Fibroblast of peridontal ligament (primary cell): Measurements from ENCODE around the gene SPINT2.
"Not testable (repeated sequence)": the region's sequence is repeated elsewhere in the genome, so short reads cannot be mapped to it uniquely, and the experiment has no call there.

ENCODE experiments used
- DNase-seq: peaks from one replicate; pipeline ENCODE4 v3.0.0-alpha.2; 2010; ENCODE audit errors: extremely low read depth

SPINT2 gene

DNA sequence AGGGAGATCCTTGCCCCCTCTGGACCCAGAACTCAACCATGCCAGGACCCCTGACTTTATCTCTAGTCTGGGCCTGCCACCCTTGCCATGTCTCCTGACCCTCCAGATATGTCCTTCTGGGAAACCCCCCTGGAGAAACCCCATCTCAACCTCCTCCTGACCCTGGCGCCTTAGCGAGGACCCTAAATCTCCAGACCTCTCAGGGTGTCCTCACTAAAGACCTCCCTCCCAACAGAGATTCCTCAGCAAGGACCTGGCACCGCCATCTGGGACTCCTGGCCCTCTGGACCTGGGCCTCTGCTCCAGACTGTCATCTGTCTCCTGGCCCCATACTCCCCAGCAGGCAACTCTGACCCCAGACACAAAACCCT lies 56.6 kb downstream of the SPINT2 start:
- DNase-seq: no peak

DNA sequence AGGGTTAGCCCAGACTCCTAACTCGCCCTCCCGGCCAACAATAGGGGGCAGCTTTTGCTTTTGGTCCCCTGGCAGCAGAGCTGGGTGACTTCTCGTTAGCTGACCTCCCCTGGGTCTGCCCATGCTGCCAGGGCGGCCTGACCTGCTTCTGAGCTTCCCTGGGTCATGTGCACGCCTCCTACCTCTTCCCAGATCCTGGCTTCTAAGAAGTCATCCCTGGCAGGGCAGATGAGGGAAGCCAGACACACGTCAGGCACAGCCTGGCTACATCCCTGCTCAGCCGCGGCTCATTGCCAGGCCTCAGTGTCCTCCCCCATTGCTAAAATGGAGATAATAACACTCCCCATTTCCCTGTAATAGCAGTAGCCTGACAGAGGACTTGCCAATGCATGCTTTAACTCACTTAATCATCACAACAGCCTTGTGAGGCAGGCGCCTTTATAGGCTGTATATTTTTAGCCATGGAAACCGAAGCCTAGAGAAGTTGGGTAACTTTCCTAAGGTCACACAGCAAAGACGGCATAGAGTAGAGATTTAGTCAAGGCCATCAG lies 57.3 kb downstream of the SPINT2 start:
- peak; percentile 9 for DNase-seq

DNA sequence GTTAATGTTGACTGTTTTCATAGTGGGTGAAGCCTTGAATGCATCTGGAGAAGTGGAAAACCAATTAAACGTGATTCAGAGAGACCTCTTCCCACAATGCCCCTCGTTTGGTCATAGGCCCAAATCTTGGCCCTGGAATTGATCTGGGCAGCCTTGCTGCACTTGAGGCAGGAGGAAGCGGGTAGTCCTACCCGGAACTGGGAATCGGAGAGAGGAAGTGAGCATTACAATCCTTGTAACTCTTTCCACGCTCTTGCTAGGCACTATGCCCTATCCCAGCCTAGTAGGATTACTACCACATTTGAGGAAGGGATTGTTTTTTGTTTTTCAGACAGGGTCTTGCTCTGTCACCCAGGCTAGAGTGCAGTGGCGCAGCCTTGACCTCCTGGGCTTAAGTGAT lies 58.9 kb downstream of the SPINT2 start:
- DNase-seq: no peak

DNA sequence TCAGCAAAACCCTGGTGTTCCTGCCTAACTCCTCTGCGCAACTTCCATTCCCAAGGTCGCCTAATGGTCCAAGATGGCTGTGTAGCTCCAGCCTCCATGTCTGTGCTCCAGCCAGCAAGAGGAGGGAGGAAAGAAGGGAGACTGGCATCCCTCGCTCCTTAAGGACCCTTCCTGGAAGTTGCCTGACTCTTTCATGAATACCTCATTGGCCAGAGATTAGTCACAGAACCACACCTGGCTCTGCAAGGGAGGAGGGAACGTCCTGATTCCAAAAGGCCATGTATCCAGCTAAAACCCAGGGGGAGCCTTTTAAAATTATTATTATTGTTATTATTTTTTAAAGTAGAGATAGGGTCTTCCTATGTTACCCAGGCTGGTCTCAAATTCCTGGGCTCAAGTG lies 60.1 kb downstream of the SPINT2 start:
- no peak for DNase-seq

DNA sequence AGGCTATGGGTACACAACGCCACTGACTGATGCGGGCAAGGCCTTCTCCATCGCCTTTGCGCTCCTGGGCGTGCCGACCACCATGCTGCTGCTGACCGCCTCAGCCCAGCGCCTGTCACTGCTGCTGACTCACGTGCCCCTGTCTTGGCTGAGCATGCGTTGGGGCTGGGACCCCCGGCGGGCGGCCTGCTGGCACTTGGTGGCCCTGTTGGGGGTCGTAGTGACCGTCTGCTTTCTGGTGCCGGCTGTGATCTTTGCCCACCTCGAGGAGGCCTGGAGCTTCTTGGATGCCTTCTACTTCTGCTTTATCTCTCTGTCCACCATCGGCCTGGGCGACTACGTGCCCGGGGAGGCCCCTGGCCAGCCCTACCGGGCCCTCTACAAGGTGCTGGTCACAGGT lies 62.2 kb downstream of the SPINT2 start:
- no peak for DNase-seq

DNA sequence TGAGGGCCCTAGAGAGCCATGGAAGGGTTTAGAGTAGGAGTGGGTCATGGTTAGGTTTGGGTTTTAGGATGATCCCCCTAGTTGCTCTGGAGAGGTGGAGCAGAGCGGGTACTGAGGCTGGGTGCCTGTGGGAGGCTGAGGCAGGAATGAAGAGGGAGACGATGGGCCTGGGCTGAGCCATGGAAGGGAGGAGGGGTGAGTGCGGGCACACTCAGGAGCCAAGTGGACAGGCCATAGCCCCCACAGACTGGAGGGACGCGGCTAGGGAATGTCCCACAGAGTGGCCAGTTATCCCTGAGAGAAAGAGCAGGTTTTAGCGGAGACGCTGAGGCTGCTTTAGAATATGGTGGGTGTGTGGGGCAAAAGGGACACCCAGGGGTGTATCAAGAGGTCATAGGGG lies 65.3 kb downstream of the SPINT2 start:
- no peak for DNase-seq

DNA sequence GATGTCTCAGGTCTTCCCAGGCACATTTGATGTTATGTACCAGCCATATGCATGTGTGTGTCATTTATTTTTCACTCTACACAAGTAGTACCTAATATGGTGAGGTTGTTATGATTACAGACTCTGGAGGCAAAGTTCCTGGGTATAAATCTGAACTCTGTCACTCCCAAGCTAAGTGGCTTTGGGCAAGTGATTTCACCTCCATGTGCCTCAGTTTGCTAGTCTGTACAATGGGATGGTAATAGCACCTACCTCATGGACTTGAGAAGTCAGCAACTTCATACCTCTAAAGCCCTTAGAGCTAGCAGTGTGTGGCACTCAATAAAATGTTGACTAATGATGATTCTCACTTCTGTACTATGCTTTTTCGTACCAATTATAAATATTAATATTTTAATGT lies 67.4 kb downstream of the SPINT2 start:
- DNase-seq: no peak

DNA sequence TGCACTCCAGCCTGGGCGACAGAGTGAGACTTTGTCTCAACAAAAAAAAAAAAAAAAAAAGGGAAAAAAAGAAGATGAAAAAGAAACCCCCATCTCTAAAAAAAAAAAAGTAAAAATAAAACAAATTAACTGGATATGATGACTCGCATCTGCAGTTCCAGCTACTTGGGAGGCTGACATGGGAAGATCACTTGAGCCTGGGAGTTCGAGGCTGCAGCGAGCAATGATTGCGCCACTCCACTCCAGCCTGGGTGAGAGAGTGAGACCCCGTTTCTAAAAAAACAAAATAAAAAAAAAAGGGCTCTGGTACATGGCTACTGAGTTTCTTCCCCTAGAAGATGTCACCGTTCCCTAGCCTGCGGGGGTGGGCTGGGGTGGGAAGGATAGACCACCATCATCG lies 68.9 kb downstream of the SPINT2 start:
- DNase-seq: no peak

DNA sequence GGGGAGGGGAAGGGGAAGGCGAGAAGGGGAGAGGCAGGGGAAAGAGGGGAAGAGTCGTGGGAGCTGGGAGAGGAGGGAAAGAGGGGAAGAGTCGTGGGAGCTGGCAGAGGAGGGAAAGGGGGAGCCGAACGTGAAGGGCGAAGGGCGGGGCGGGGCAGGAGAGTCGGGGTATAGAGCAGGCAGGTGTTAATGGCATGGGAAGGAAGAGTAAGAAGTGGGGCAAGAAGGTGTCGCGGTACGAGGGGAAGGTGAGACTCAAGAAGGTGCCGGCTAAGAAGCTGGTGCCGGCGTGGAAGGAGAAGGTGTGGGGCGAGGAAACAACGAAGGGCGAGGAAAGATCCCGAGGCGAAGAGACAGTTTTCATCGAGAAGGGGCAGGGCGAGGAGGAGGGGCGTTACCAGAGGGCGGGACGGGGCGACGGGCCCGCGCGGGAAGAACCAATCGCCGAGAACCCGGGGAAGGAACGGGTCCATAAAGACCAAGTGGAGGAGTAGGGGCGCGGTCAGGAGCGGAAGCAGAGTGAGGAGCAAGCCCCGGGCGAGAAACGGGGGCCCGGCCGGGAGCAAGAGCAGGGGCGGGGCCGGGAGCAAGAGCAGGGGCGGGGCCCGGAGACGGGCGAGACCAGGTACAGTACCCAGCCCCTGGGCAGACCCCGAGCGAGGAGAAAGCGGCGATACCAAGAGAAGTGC lies 71.7 kb downstream of the SPINT2 start:
- DNase-seq: peak; percentile 88

DNA sequence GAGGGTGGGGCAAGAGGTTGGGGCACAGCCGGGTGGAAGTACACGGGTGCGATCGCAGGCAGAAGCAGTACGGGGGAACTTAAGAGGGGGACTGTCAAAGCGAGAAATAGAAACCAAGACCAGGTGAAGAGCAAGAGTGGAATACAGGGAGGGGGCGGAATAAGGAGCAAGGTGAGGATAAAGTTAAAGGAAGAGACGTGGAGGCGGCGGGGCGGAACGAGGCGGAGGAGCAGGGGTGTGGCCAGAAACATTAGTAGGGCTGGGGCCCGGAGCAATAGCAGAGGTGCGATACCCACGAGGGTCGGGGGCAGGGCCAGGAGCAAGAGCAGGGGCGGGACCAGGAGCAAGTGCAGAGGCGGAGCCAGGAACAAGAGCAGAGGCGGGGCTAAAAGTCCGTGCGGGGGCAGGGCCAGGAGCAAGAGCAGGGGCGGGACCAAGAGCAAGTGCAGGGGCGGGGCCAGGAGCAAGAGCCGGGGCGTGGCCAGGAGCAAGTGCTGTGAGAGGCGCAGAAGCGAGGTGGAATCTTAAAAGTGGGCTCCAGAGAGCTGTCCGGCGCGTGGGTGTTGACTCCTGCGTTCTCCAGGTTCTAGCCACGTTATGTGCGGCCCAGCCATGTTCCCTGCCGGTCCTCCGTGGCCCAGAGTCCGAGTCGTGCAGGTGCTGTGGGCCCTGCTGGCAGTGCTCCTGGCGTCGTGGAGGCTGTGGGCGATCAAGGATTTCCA lies 72.4 kb downstream of the SPINT2 start:
- peak; percentile 72 for DNase-seq

DNA sequence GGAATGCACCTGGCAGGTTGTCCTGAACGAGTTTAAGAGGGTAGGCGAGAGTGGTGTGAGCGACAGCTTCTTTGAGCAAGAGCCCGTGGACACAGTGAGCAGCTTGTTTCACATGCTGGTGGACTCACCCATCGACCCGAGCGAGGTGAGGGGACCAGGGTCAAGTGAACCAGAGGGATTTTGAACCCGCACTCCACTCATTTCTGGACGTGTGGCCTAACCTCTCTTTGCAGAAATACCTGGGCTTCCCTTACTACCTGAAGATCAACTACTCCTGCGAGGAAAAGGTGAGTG lies 72.9 kb downstream of the SPINT2 start:
- no peak for DNase-seq

DNA sequence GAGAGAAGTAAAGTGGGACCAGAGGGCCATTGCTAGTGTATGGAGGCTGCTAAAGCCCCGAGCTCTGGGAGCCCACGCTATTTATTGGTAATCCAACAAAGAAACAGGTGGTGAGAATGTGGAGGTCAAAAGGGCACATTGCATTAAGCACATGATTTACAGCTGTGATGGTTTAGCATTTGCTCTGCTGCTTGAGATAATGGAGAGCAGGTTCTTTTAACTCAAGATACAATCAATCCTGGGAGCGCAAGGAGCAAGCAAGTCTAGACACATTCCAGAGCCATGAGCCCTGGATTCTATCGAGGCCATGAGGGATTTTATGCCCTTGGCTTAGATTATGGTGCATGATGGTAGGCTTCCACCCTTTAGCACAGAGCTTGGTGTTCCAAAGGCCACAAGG lies 74.6 kb downstream of the SPINT2 start:
- not testable (repeated sequence) for DNase-seq

DNA sequence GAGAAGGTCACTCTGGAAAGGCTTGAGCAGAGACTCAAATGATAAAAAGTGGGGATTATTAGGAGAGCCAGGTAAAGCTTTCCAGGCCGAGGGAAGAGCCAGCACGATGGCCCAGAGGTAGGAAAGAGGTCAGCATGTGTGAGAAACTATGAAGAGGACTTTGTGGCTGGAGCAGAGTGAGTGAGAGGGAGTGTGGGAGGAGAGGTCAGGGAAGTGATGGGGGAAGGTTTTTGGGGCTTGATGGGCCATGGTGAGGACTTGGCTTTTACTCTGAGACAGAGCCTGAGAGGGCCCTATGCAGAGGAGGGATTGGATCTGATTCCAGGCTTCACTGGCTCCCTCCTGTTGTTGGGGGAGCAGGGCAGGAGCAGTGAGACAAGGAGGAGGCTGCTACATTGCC lies 76.6 kb downstream of the SPINT2 start:
- DNase-seq: no peak
